GM12865 (cell line): Measurements from ENCODE around the gene SHPK.
A peak's percentile ranks its signal among the peaks of the same experiment; 100 is the strongest.

Experiments
- DNase-seq: peaks from one replicate; pipeline ENCODE4 v3.0.0; 2010; ENCODE audit warnings: low read depth
- H3K4me3 ChIP-seq: 2 replicates; pipeline ENCODE4 v1.5.1; 2011; ENCODE audit warnings: mild to moderate bottlenecking, low read depth, low read length, control low read depth
- TF ChIP-seq, protein P1 (sequence below): IDR thresholded peaks from 2 replicates; pipeline ENCODE4 v1.5.1; 2011; ENCODE audit warnings: low read length, control low read depth, low read depth, inconsistent platforms; ENCODE audit not compliant: insufficient read depth; ENCODE audit errors: missing control alignments

The SHPK gene

GRCh38 chr17:3669085-3669347 lies 33.0 kb upstream of the SHPK start:
- peak overlapping the region; percentile 99 for H3K4me3 ChIP-seq
- TF ChIP-seq, protein P1, sequence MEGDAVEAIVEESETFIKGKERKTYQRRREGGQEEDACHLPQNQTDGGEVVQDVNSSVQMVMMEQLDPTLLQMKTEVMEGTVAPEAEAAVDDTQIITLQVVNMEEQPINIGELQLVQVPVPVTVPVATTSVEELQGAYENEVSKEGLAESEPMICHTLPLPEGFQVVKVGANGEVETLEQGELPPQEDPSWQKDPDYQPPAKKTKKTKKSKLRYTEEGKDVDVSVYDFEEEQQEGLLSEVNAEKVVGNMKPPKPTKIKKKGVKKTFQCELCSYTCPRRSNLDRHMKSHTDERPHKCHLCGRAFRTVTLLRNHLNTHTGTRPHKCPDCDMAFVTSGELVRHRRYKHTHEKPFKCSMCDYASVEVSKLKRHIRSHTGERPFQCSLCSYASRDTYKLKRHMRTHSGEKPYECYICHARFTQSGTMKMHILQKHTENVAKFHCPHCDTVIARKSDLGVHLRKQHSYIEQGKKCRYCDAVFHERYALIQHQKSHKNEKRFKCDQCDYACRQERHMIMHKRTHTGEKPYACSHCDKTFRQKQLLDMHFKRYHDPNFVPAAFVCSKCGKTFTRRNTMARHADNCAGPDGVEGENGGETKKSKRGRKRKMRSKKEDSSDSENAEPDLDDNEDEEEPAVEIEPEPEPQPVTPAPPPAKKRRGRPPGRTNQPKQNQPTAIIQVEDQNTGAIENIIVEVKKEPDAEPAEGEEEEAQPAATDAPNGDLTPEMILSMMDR, result no peak
- DNase-seq, result no peak

GRCh38 chr17:3668279-3669084 lies 32.4 kb upstream of the SHPK start, which contains the start of the genes EMC6 and TAX1BP3:
EMC6 (plus strand) TSS chr17:3668812; CDS start chr17:3669147, 335 bp downstream.
TAX1BP3 (minus strand) TSS chr17:3668578; CDS start chr17:3668526, 52 bp downstream.
- TF ChIP-seq, protein P1, result no peak
- peak within 1 kb of the TSS; percentile 99 for H3K4me3 ChIP-seq
- DNase-seq, result peak; percentile 98

DNA sequence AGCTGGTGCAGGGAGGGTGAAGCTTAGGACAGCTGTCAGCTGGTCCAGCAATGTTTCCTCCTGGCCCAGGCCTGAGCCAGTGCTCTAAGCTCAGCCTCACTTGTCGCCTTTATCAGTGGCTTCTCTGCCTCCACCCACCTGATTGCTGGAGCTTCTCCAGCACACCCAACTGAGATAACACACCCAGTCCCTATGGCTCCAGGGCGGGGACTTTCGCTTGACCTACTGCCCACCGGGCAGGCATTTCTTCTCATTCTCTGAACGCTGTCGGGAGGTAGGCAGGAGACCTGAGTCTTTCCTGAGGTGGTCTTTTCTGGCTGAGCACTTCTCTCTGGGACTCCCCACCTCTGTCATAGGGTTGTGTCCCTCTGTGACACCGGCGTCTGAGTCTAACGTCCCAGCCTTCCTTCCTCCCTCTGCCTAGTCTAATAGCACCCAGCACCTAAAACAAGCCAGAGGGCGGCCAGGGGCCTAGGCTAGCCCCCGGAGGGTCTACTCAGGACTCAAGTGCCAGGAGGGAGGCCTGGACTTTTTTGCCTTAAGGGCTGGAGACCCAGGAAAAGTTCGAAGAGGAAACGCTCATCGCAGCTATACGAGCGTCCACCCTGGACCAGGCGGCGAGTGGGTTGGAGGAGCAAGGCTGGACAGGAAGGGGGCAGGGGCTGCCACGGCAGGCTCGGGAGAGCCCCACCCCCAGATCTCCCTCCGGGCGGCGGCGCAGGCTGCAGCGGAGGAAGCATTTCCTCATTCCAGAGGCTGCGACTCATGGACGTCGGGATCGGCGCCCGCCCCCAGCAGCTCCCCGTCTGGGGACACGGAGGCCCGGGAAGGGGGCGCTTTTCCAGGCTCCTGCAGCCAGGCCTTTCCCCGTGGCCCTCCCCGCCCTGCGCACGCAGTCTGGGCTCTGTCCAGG lies 31.6 kb upstream of the SHPK start:
- TF ChIP-seq, protein P1, result no peak
- DNase-seq, result peak; percentile 21
- H3K4me3 ChIP-seq, result peak overlapping the region; percentile 91

DNA sequence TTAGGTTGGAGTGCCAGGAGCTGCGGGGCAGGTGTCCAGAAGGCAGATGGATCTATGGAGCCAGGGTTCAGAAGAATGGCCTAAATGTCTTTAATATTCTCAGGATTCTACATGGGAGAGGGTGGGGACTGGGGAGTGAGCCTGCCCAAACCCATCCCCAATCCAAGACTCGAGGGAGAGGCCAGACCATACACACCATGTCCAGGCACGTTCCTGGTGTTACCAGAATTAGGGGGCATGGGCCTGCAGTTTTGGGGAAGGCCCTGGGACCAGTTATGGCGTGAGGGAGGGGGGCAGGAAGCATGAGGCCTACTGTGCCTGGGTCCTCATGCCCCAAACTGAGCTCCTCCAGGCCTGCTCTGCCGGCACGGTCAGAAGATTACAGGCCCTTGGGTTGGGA lies 30.5 kb upstream of the SHPK start:
- DNase-seq, result no peak
- H3K4me3 ChIP-seq, result no peak overlapping the region
- TF ChIP-seq, protein P1, result no peak

DNA sequence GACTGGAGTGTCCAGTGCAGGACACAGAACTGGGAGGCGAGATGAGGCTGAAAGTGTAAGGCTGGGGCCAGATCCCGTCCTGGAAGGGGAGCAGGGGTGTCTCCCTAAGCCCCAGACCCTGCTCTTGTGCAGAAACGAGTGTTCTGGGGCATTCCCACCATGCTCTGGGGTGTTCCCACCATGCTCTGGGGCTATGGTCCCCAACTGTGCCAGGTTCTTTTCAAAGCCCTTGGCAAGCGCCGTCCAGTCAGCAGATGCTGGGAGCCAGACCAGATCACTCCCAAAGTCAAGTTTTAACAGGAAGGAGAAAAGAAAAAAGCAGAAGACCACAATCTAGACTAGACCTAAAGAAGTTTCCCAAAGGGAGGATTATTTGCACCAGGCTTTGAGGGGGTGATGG lies 29.8 kb upstream of the SHPK start:
- TF ChIP-seq, protein P1, result no peak
- DNase-seq, result no peak
- no peak overlapping the region for H3K4me3 ChIP-seq

DNA sequence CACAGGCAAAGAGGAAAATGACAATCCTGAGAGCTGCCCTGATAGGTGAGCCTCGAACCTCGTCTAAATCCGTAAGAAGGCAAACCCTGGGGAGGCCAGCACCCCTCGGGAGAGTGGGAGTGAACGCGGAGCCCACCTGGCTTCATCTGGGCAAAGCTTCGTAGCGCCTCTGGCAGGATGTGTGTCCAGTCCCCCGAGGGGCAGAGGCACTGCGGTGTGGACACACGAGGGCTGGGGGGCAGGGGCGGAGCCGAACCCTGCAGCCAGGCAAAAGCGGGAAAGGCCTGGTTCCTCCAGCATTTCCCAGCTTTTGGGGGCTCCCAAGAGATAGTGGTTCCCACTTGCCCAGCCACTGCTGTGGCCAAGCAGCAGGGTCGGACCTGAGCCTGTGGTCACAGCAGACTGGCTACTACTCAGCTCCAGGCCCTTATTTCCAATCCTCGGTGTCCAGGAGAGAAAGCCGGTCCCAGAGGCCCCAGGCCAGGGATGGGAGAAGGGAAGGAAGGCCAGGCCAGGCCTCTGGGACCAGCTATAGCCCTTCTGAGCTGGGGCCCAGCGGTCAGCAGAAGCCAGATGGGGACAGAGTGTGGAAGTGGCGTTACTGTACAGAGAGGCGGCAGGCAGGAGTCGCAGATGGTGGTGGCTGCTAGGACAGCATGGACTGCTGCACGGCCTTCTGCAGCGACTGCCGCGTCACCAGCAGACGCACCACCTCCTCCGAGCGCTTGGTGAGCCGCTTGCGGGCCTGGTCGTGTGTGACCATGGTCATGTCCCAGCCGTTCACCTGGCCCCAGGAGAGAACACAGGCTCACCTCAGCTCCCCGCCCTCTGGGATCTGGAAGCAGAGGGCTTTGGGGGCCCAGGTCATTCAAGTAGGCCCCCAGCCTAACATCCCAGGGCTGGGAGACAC lies 27.3 kb upstream of the SHPK start:
- no peak overlapping the region for H3K4me3 ChIP-seq

More for the DNA sequence above, 27.3 kb upstream of the SHPK start:
- no peak for DNase-seq
- TF ChIP-seq, protein P1, result no peak
